Tibial nerve (tissue), 3 donors: Measurements from ENCODE around the gene HYAL2.

Experiments
- CTCF ChIP-seq, 5 experiments: fragments of 200-600 bp in 3 of 5; fragments of 450-650 bp in 2 of 5; sonication (generic) in 3 of 5; IDR thresholded peaks; one replicate each; pipeline ENCODE4 v1.5.1; 2016 to 2019; ENCODE audit warnings: antibody characterized with exemption in 5 of 5, mild to moderate bottlenecking in 3 of 5, moderate library complexity in 2 of 5
- POLR2A ChIP-seq, 2 donors: fragments of 450-650 bp; IDR thresholded peaks; one replicate each; pipeline ENCODE4 v1.6.1; 2017; ENCODE audit warnings: antibody characterized with exemption in 2 of 2, mild to moderate bottlenecking in 2 of 2, moderate library complexity in 2 of 2

- TF ChIP-seq CTCF (IDR thresholded peaks at IDR 0.05) (no peak), POLR2A (IDR thresholded peaks at IDR 0.05) (no peak)
Observed at GRCh38 chr3:50294089-50294488, 28.5 kb downstream of the HYAL2 start.
